GM21526 (cell line): Measurements from ENCODE around the gene RUVBL2.
"Not testable (repeated sequence)": the region's sequence is repeated elsewhere in the genome, so short reads cannot be mapped to it uniquely, and the experiment has no call there.

Experiments used
- ATAC-seq: cut with Tn5 transposase; IDR thresholded peaks from one replicate; pipeline ENCODE4 v1.9.1; 2021; ENCODE audit warnings: moderate library complexity; ENCODE audit not compliant: unreplicated experiment, low FRiP score

RUVBL2 gene

DNA sequence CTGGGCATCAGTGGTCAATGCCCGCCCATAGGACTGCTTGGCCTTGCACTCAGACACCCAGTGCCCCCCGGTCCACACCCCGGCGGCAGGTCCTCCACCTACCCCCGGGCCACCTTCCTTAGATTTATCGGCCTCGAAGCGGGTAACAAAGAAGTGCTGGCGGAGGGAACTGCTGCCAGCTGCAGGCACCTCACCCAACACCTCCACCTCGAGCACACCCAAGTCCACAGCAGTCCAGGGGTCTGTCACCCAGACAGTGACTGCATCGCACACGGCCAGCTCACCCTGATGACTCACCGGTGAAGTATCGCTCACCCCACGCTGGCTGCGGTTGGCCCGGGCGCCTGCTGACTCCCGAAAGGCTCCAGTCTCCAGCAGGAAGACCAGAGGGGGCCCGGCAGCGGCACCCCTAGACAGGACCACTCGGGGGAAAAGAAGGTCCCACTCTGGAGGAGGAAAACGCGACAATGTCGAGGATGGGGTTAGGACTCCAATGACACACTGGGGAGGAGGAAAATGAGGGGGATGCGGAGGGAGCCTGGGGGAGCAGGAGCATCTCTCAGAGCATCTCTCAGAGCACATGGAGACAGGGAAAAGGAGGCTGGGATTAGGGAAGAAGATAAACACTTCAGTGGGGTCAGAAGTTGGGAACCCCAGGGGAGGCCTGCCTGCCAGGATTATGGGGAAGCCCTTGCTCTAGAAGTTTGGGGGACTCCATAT lies 45.0 kb downstream of the RUVBL2 start:
- ATAC-seq = not testable (repeated sequence)

- not testable (repeated sequence) for ATAC-seq
Measured at GRCh38 chr19:49039736-49040135, 46.0 kb downstream of the RUVBL2 start.

- ATAC-seq = no peak
Measured at GRCh38 chr19:49042177-49042576, 48.5 kb downstream of the RUVBL2 start.

GRCh38 chr19:49042666-49043065 lies 49.0 kb downstream of the RUVBL2 start:
- not testable (repeated sequence) for ATAC-seq

DNA sequence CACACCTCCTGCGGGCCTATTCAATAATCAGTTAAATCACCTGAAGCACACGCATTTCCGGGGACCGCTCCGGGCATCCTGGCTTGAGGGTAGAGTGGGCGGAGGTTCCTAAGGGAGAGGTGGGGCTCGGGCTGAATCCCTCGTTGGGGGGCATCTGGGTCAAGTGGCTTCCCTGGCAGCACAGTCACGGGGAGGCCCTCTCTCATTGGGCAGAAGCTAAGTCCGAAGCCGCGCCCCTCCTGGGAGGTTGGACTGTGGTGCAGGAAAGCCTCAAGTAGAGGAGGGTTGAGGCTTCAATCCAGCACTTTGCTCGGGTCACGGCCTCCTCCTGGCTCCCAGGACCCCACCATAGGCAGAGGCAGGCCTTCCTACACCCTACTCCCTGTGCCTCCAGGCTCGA lies 49.9 kb downstream of the RUVBL2 start, which contains the start of gene CGB5:
CGB5 (plus strand) TSS at position 301 of the 400 bp plus-strand sequence. CDS start 362 bp downstream, outside the sequence.
- ATAC-seq = not testable (repeated sequence)

GRCh38 chr19:49049011-49049410 lies 55.3 kb downstream of the RUVBL2 start, which contains the start of gene CGB8:
TSS of gene CGB8 (minus strand) at chr19:49049111. CDS start at chr19:49048739, 372 bp downstream.
- ATAC-seq = not testable (repeated sequence)

GRCh38 chr19:49049834-49050233 lies 56.1 kb downstream of the RUVBL2 start:
- not testable (repeated sequence) for ATAC-seq

DNA sequence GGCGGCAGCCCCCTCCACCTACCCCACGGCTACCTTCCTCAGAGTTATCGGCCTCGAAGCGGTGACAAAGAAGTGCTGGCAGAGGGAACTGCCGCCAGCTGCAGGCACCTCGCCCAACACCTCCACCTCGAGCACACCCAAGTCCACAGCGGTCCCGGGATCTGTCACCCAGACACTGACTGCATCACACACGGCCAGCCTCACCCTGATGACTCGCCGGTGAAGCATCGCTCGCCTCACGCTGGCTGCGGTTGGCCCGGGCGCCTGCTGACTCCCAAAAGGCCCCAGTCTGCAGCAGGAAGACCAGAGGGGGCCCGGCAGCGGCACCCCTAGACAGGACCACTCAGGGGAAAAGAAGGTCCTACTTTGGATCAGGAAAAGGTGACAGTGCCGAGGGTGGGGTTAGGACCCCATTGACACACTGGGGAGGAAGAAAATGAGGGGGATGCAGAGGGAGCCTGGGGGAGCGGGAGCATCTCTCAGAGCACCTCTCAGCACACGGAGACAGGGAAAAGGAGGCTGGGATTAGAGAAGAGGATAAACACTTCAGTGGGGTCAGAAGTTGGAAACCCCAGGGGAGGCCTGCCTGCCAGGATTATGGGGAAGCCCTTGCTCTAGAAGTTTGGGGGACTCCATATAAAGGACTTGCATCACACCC lies 56.8 kb downstream of the RUVBL2 start:
- not testable (repeated sequence) for ATAC-seq

DNA sequence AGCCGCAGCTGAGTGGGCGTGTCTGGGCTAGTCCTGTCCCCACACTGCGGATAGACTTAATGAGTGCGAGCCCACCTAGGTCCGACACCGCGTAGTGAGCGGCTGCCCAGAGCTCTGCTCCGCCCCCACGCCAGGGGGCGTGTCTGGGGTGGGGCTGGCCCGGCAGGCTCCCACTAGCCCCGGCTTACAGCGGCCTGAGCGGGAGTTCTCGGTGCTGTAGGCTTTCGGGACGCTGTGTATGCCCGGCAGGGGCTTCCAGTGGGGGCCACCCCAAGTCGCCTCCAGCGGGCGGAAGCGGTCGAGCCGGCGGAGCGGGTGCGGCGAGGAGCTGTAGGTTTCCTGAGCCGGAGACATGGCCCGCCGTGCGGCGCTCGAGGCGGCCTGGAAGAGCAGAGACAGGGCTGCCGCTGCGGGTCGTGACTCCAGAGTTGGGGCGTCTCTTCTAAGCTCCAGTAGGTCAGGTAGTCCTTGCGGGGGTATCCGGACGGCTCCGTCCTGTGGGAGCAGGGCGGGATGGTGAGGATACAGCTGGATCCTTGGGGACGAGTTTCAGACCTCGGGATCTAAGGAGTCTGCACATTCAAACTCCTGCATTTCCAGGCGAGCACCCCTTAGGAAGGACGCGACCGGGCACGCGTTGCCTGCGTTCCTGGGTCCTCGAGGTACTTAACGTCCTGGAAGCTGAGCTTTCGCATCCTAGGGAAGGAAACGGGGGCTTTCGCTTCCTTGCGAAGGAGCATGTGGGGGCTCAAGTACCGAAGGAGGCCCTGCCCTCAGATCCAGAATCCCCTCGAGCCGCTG lies 62.6 kb downstream of the RUVBL2 start:
- ATAC-seq = no peak

- not testable (repeated sequence) for ATAC-seq
Measured at GRCh38 chr19:49056902-49057596, 63.4 kb downstream of the RUVBL2 start.

DNA sequence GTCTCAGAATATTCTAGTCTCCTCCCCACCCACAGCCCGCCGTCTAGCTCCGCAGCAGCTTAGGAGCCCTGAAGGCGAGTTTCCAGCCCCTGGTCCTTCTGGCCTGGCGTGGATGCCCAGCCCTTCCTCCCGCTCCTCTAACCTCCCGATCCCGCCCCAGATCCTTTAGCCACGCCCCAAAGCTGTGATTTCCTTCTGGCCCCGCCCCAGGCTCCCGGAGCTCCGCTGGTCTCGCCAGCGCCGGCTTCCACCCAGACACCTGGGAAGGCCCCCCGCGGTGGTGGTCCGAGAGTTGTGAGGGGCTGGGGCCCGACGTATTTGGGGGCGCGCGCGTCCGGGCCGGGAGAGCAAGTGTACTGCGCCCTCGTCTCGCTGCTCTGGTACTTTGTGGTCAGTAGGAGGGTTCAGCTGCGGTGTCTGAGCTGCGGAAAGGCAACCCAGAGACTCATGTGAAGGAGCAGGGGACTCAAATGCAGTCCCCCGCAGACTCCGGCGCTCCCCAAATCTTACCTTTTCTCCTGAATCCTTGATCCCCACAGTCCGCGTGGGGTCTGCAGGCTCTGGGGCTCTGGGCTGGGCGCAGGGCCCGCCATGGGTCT lies 64.0 kb downstream of the RUVBL2 start, which contains the start of gene CGB7:
CGB7 (minus strand) TSS at position 114 of the 599 bp plus-strand sequence. CDS start 2,374 bp downstream, outside the sequence.
- no peak for ATAC-seq

DNA sequence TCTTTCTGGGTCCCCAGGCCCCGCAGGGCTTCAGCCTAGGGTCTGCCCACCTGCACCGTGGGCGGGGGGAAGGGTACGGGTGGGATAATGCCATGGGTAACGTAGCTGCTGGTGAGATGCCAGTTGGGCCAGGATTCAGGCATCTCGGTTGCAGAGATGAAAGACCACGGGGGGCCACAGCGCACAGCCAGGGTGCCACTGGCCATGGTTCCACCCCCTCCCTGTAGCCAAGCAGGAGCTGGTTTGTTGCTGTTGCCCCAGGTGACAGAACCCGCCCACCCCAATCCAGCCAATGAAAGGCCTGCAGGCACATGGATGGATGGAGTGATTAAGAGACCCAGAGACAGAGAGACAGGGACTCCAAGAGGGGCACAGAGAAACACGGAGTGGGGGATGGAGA lies 64.9 kb downstream of the RUVBL2 start:
- ATAC-seq = no peak

DNA sequence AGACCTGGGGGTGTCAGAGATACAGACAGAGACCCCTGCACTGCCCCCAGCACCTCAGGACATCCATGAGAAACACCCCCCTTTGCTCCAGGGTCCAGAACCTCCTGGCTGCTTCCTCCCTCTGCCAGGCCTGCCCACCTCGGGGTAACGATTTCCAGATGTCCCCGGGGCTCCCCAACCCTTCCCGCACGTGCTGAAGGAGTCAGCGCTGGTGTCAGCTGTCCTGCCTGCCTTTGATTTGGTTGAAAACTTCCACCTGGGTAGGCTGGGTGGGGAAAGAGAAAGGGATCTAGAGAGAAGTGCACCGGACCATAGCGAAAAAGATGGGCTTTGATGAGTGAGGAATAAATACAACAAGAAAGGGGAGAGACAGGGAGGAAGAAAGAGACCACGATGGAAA lies 65.4 kb downstream of the RUVBL2 start:
- no peak for ATAC-seq

DNA sequence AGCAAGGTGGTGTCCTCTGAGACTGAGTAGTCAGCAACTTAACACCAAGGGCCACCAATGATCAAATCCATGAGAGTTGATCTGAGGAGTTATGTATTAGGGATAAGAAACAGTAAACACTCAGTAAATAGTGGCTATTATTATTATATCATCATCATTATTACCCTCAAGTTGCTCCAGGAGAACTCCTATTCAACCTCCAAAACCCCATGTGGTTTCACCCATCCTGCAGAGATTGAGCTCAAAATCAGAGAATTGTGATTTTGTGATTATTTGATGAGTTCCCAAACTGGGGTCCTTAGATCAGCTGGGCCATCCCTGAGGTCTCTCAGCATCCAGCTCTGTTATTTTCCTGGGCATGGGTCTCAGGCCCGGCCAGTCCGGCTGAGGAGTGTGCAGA lies 67.3 kb downstream of the RUVBL2 start:
- no peak for ATAC-seq

- ATAC-seq = no peak
Measured at GRCh38 chr19:49061445-49061844, 67.8 kb downstream of the RUVBL2 start.

DNA sequence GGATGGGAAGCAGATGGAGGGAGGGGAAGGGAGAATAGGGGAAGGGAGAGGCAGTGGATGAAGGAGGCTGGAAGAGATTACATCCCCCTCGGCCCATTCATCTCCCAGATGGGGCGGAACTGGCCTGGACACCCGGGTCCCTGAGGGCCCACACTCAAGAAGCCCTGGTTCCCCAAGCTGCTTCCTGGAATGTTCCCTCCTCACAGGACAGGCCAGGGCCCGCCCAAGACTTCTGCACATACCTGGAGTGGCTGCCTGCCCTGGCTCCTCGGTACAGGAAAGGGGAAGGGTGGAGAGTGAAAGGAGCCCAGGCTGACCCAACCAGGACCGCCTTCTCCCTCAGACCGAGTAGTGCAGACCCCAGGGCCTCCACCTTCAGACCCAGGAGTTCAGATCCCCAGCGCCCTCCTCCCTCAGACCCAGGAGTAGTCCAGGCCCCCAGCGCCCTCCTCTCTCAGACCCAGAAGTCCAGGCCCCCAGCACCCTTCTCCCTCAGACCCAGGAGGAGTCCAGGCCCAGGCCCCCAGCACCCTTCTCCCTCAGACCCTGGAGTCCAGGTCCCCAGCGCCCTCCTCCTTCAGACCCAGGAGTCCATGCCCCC lies 70.4 kb downstream of the RUVBL2 start:
- ATAC-seq = no peak

GRCh38 chr19:49064768-49065611 lies 71.3 kb downstream of the RUVBL2 start, which contains the start of gene NTF4:
TSS of gene NTF4 (minus strand) at chr19:49064818. CDS start at chr19:49061997, 2,821 bp downstream.
- no peak for ATAC-seq
